NOMO-1 treated with dmso at 0.1 percent for 144 hours (cell line): ENCODE data around the gene DNASE2B.

ENCODE experiments used
- DNase-seq: peaks from one replicate; lab custom pipeline; 2025; ENCODE audit not compliant: unreplicated experiment; lab: John Stamatoyannopoulos, UW

Gene DNASE2B, protein sequence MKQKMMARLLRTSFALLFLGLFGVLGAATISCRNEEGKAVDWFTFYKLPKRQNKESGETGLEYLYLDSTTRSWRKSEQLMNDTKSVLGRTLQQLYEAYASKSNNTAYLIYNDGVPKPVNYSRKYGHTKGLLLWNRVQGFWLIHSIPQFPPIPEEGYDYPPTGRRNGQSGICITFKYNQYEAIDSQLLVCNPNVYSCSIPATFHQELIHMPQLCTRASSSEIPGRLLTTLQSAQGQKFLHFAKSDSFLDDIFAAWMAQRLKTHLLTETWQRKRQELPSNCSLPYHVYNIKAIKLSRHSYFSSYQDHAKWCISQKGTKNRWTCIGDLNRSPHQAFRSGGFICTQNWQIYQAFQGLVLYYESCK

DNA sequence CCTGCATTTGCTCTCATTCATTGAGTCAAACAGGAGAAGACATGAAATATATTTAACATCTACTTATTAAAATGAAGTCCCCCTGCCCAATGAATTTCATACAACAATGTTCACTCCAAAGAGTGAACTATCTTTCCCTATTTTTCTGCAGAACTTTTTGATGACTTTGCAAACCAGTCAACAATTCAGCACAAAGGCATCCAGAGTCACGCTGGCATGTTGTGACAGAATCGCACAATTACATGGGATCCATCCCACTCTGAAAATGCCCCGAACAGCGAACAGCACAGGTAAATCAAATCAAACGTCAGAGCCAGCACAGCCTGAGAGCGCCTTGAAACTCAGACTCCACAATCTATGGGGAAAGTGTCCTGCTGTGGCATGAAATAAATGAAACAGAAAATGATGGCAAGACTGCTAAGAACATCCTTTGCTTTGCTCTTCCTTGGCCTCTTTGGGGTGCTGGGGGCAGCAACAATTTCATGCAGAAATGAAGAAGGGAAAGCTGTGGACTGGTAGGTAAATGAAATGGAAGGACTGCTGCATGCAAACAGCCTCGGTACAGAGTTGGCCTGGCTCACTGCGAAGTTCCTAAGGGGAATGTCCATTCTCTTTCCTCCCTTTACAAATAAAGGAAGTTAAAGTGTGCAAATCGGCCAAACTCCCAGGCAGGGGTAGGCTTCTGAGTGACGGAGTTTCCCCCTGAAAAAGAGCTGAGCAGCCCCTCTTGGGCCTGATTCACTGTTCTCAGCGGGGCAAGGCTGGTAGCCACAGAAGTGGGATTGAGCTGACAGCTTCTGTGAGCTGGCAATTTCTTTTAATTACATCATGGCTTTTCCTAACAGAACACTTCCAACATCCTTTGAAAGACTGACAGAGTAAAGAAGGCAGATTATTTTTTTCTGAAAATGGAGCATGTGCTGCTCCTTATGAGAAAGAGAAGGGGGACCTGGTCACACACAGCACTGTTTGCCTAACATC is at the start of gene DNASE2B:
Gene DNASE2B (plus strand): TSS at position 310 of the 981 bp plus-strand sequence. CDS start 81 bp downstream, at position 391.
- no peak for DNase-seq

DNA sequence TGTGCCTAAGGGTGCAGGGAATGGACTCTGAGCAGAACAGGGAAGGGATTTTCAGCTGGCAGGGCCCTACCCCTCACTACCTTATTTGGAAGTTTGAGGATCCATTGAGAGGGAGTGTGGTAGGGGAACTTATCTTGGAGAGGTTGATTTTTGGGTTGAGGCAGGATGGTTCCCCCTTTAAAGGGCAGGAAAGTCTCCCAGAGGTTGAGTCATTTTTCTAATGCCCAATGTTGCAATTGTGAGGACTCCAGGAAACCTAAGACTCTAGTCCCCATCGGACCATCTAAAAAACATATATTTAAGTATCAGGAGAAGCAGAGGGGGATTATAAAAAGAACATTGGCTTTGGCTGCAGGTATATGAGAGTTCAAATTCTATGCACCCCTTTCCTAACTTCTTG is 49.5 kb upstream of the DNASE2B start:
- DNase-seq = no peak

DNA sequence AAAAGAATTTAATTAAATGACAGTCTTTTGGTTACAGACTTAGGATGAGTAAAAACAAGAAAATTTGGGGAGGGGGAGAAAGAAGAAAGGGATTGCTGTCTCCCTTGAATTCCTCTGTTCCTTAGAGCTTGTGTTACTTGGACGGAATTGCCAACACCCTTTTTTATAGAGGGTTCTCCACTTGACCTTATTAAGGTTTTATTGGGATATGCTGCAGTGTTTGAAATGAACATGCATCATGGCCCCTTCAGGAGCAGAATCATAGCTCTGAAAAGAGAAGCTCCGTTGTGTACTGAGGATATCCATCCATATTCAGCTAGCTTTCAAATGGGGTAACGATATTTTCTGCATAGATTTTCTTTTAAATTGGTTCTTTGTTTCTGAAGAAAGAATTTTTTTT is 48.2 kb upstream of the DNASE2B start:
- no peak for DNase-seq

DNA sequence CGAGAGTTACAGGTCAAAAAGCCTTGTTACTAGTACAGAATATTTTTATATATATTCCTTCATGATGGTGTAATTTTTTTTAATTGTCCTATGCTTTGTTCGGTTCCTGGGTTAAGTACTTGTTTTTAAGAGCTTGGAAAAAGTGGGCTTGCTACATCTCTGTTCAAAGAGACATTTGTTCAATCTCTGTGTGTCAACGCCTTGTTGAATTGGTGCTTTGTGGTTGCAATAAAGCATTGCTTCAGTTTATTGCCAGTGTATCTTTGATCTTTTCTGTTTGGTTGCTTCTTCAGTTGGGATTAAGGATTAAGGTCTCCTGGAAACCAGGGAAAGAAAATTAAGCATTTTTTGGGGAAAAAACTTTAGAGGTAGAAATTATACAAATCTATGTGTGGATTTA is 47.7 kb upstream of the DNASE2B start:
- no peak for DNase-seq

DNA sequence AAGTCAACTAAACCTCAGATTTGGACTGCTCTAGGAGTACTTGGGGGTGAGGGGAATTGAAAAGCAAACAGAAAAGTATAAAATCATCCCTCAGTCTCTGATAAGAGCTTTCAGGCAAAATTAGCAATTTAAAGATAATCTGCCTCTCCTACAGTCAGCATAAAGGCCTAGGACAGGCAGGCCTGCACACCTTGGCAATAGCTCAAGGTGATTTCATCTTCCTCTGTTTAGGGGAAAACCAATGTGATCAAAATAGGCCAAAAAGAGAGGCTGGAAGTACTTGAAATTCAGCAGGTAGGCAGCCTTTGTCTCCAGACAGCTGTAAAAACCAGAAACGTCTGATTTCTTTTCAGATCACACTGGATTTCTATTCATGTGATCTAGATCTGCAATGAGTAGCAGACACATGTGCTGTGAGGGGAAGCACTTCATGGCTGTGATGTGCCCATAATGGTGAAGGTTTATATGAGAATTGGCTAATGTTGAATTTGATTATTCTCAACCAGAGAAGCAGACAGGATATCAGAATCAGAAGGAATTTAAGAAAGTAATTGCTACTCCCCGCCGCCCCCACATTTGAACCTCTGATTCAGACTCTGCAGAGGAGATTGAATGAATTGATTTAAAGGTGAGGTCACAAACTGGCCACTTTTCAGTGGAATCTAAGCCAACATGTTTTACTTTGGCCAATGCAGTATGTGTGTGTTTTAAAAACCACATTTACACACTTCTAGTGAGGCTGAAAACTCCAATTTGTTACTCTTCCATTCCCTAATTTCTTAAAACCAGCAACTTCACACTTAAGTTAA is 45.8 kb upstream of the DNASE2B start:
- DNase-seq = no peak

DNA sequence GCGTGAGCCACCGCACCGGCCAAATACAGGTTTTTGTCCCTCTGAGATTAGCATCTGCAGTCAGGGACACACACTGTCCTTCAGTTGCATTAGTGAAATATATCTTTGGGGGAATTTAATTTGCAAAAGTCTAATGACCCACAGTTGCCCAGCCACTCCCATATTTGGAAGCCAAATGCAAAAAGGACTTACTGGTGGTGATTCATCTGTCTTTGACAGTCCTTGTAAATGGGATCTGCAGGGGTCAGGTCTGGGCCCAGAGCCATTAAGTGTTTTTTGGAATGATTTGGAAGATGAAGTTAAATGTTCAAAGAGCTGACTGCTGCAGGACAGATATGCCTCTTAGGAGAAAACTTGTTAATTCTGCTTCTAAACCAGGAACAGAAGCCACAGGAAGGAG is 44.6 kb upstream of the DNASE2B start:
- no peak for DNase-seq

DNA sequence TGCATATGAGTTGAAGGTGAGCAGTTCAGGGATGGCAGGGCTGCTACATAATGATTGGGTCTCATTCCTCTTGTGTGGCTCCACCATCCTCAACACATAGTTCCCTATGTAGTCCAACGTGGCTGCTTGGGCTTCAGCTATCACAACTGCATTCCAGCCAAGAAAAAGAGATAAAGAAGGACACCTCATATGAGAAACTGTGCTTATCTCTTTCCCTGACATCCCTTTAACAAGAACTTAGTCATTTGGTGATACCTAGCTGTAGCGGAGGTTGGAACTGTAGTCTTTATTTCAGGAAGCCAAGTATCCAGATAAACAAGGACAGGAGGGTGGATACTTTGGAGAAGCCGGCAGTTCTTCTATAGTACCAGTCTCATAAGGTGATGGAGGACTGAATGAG is 42.7 kb upstream of the DNASE2B start:
- DNase-seq = no peak

DNA sequence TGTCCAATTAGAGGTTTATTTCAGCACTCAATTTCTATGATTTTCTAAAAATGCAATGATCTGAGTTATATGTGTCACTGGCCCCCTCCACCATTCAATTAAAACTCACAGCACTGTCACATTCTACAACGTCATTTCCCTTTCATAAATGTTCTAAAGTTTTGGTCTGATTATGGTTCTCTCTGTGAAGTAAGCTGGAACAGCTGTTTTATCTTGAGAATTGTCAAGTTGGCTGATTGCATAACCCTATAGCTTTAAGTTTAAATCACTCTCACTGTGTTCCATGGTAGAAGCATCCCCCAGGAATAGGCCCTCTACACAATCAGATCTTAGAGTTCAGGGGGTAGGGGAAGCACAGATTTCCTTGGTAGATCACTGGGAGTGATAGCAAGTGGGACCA is 41.4 kb upstream of the DNASE2B start:
- no peak for DNase-seq

DNA sequence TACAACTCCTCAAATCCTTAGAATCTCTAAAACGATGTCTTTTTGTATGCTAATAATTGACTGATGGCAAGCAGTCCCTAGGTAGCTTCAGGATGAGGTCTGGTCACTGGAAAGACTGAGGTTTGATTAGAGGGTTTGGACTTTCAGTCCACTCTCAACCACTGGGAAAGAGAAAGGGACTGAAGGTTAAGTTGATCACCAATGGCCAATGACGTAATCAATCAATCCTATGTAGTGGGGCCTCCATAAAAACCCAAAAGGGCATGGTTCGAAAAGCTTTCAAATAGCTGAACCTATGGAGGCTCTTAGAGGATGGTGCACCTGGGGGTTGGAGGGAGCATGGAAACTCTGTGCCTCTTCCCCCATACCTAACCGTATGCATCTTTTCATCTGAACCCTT is 39.6 kb upstream of the DNASE2B start:
- no peak for DNase-seq

DNA sequence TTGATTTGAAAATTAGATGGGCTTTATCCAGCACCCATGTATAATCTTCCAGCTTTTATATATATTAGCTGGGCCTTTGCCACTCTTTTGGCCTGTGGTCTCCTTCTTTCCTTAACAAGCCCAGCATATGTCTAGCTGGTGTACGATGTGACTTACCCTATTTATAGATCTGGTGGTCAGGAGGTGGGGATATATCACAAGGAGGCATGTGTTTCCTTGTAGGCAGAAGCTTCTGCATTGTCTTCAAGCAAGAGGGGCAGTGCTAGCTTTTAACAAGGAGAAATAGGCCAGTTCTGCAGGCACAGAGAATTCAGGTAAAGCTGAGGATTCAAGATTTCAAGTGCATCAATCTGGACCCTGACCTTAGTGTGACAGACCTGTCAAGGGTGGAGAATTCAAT is 38.0 kb upstream of the DNASE2B start:
- no peak for DNase-seq

DNA sequence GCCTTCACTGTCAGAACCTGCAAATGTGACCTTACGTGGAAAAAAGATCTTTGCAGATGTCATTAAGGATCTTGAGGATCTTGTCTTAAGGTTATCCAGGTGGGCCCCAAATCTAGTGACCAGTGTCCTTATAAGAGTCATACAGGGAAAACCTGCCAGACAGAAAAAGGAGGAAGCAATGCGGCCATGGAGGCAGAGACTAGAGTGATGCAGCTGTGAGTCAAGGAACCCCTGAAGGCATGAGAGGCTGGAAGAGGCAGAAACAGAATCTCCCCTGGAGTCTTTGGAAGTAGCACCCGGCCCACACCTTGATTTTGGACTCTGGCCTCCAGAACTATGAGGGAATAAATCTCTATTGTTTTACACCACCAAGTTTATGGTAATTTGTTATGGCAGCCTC is 36.5 kb upstream of the DNASE2B start:
- no peak for DNase-seq

DNA sequence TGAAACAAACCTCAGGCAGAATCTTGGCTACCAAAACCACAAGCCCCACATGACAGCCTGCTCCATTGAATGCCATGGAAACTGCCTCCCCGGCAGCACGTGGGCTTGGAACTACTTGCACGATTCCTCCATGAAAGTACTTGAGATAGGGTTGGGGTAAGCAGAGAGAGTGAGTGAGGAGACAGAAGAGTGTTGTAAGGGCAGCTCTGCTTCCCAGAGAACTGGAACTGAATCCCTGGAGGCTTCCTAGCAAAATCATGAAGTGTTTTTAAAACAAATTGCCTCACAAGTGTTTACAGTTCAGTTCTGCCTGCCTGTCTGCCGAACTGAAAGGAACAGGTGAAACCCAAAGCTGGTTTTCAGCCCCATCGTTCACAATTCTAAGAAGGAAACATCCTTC is 35.3 kb upstream of the DNASE2B start:
- no peak for DNase-seq

DNA sequence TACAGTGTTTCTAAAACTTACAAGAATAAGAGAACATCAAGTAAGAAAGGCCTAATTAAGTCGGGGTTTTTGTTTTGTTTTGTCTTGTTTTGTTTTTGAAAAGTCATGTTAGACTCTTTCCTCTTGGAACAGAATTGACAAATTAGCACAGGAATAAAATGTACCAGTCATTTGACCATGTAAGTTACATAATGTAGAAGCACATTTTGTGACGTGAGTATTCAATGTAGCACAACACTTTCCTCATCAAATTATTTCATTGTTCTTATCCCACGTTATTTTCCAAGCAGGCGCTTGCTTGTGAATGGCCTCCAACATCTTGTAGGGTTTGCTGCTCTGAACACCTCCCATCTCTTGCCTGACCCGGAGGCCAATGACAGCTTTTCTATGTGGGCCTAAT is 34.7 kb upstream of the DNASE2B start:
- no peak for DNase-seq

DNA sequence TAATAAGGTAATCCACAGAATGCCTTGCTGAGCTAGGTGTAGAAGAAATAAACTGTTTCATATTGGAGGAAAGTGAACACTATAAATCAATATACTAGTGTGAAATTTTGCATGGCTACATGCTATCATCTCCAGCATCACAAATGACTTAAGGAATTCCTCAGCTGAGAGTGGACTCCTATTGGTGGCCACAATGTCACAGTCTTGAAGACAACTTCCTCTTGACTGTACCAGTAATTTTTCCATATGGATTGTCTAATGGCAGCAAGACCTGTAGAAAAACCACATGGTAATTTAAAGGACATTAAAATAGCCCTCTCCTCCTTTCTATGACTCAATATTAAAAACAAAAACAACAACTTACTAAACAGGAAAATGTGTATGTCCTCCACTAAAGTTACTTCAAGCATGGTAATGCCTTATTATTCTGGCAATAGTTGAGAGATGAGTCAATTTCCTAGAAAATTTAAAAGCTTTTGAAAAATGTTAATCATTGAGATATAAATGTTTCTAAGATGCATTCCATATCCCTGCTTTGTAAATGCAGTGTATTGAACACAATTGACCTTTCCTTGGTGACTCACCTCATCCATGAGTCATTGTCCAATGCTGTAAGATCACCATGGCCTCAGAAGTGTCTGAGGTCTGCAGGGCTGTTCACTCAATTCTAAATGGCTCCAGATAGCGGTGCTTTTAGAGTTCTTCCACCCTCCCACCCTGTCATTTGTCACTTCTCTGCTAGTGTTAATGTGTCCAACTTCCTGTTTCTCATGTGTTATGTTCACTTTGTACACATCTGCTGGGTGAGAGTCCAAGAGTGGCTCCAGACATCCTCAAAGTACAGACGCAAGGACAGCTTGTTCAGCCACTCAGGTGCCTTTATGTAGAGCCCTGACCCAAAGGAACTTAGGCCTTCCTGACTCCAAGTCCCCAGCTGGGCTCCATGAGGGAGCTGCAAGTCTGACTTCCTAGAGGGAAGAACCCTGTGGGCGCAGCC is 32.8 kb upstream of the DNASE2B start:
- peak; percentile 3 for DNase-seq

DNA sequence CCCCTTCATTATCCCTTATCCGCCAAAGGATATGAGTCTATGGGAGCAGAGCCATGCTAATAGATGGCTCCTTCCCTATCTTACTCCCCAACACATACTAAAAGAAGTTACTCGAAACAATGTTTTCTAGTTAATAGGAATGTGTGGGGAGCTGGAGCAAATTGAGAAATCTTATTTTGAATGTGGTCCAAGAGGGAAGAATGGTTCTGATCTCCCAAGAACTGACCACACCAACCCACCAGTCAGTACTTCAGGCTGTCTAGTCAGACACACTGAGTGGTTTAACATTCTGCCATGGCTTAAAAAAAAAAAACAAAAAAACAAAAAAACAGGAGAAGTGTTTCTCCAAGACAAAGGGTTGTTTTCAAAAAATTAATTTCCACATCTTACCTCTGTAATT is 31.5 kb upstream of the DNASE2B start:
- DNase-seq = no peak

DNA sequence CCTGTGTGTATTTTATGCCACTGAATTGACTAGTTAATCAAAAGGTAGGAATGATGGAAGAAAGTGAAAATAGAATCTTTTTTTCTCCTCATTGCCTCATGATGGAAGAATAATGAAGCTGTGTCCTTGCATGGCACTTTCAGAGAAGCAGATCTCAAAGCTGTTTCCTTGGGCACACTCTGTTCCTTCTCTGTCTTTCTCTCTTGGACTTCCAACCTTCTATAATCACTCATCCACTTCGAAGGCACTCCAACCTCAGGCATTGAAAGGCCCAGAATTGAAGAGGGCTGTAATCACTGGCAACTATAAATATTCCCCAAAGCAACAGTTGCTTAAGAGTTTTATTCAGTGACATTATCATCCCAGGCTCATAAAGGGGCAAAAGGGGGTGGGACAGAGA is 31.1 kb upstream of the DNASE2B start:
- no peak for DNase-seq

DNA sequence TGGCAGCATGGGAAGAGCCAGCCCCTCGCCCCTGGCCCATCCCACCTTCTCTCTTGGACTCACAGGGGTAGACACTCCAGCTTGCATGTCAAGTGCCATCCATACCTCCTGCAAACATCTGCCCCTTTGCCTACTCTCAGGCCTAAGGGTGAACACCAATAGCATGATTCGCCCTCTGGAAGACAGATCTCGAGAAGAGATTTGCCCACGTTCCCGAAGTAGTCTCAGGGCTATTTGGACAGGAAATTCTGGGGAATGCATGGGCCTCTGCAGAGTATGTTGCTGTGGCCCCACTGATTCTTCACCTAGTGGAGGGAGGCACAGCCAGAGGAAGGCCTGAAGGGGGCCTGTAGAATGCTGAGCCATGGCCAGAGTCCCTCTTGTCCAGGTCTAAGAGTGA is 29.8 kb upstream of the DNASE2B start:
- DNase-seq = no peak

DNA sequence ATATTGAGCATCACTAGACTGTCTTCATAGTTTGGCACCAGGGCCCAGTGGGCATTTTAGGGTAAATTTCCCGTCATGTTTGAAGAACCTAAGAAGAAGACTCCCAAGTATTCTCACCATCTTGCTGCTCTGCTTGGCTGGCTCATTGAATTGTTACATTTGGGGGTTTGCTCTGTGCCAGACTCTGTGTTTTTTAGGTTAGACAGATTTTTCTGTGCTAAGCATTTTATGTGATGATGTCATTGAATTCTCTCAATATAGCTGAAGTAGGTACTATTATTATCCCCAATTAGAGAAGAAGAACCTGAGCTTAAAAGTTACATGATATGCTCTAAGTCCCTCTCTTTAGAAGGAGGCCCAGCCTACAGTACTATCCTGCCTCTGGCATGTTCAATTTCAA is 28.0 kb upstream of the DNASE2B start:
- no peak for DNase-seq

DNA sequence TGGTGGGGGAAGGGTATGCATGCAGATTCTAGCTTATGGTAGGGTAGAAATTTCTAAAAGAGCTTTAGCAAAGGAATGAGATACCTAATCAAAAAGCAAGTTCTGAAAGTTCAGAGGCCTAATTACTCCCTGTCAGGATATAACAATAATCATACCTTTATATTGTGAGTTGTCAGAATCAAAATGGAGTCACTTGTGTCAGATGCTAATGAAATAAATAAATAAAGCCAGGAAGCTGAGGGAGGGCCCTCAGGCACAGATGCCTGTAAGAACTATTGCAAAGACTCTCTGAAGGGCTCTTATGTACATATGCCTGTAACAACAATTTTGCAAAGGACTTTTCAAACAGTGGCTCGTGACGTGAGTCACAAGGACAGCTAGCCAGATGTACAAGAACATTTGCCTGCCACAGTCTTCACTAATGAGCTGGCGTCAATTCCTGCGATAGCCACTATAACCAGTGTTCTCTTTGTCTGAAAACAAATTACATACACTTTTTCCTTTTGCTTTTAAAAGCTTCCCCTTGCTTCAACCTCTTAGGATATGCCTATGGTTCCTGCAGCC is 27.4 kb upstream of the DNASE2B start:
- DNase-seq = no peak
